ENCODE results near the gene NDUFB1. TPM values are rescaled to one million over a fixed set of nuclear protein-coding genes. Genes with fewer than 3 reads are reported as not detected.
A peak's percentile ranks its signal among the peaks of the same experiment; 100 is the strongest.

The NDUFB1 gene
- 10 to 100 TPM; 48.6 to 53.8 TPM for total RNA-seq
- 18.1 to 62.0 reads per million in 2 donors for total RNA-seq

GRCh38 chr14:92121670-92122350 is at the start of gene NDUFB1, which contains the start of gene CPSF2:
NDUFB1 (minus strand) TSS chr14:92121706; CDS start chr14:92117637, 4,069 bp downstream.
CPSF2 (plus strand) TSS chr14:92121969; CDS start chr14:92130985, 9,016 bp downstream.
- ATAC-seq, result peak; percentile 90
- peaks cover 5% of the 10 kb centered on the region for H3K36me3 Mint-ChIP-seq (ENCODE audit: low read depth)
- H3K4me1 Mint-ChIP-seq, result peaks cover 27% of the 10 kb centered on the region

GRCh38 chr14:92164958-92165357 is 43.5 kb upstream of the NDUFB1 start:
- Mint-ChIP-seq H3K36me3 (ENCODE audit: low read depth) (peaks cover 10% of the 10 kb centered on the region), H3K27me3 (no peaks in the 10 kb centered on the region), H3K4me3 (no peak overlapping the region), H3K4me1 (peaks cover 2% of the 10 kb centered on the region), H3K27ac (no peak overlapping the region)
- DNase-seq, result no peak
- ATAC-seq, result no peak
- no peaks in the 10 kb centered on the region for H3K9me3 ChIP-seq (ENCODE audit: control insufficient read depth, low read length, poor library complexity, severe bottlenecking)

More at GRCh38 chr14:92121670-92122350, at the start of gene NDUFB1, which contains the start of gene CPSF2:
- Mint-ChIP-seq H3K4me3 (peak within 1 kb of the TSS; percentile 98), H3K27ac (peak within 1 kb of the TSS; percentile 99), H3K27me3 (no peaks in the 10 kb centered on the region)
- peak; percentile 71 to 79 (median 72) for DNase-seq
- no peaks in the 10 kb centered on the region for H3K9me3 ChIP-seq (ENCODE audit: control insufficient read depth, low read length, poor library complexity, severe bottlenecking)

GRCh38 chr14:92161521-92161920 is 40.0 kb upstream of the NDUFB1 start:
- no peak overlapping the region for H3K4me3 Mint-ChIP-seq
- no peak for ATAC-seq
- DNase-seq, result no peak
- H3K27ac Mint-ChIP-seq, result no peak overlapping the region
- H3K4me1 Mint-ChIP-seq, result peaks cover 6% of the 10 kb centered on the region
- H3K36me3 Mint-ChIP-seq (ENCODE audit: low read depth), result peaks cover 22% of the 10 kb centered on the region
- H3K9me3 ChIP-seq (ENCODE audit: control insufficient read depth, low read length, poor library complexity, severe bottlenecking), result no peaks in the 10 kb centered on the region
- no peaks in the 10 kb centered on the region for H3K27me3 Mint-ChIP-seq

- peak overlapping the region; percentile 27 for H3K27ac Mint-ChIP-seq
- DNase-seq, result no peak
- ATAC-seq, result no peak
- no peak overlapping the region for H3K4me3 Mint-ChIP-seq
- H3K4me1 Mint-ChIP-seq, result peaks cover 6% of the 10 kb centered on the region
- no peaks in the 10 kb centered on the region for H3K27me3 Mint-ChIP-seq
- peaks cover 22% of the 10 kb centered on the region for H3K36me3 Mint-ChIP-seq (ENCODE audit: low read depth)
- no peaks in the 10 kb centered on the region for H3K9me3 ChIP-seq (ENCODE audit: control insufficient read depth, low read length, poor library complexity, severe bottlenecking)
Measured at GRCh38 chr14:92160619-92161018, 39.1 kb upstream of the NDUFB1 start.

- DNase-seq (no peak), ATAC-seq (no peak)
- Mint-ChIP-seq H3K4me3 (no peak overlapping the region), H3K4me1 (peaks cover 8% of the 10 kb centered on the region), H3K36me3 (ENCODE audit: low read depth) (peaks cover 18% of the 10 kb centered on the region), H3K27me3 (no peaks in the 10 kb centered on the region), H3K27ac (no peak overlapping the region)
- no peaks in the 10 kb centered on the region for H3K9me3 ChIP-seq (ENCODE audit: control insufficient read depth, low read length, poor library complexity, severe bottlenecking)
Measured at GRCh38 chr14:92154283-92154942, 32.9 kb upstream of the NDUFB1 start.

GRCh38 chr14:92153581-92153980 is 32.1 kb upstream of the NDUFB1 start:
- DNase-seq (no peak), ATAC-seq (no peak)
- H3K27ac Mint-ChIP-seq, result peak overlapping the region; percentile 32
- H3K27me3 Mint-ChIP-seq, result no peaks in the 10 kb centered on the region
- H3K4me1 Mint-ChIP-seq, result peaks cover 8% of the 10 kb centered on the region
- H3K36me3 Mint-ChIP-seq (ENCODE audit: low read depth), result peaks cover 15% of the 10 kb centered on the region
- no peaks in the 10 kb centered on the region for H3K9me3 ChIP-seq (ENCODE audit: control insufficient read depth, low read length, poor library complexity, severe bottlenecking)
- no peak overlapping the region for H3K4me3 Mint-ChIP-seq

GRCh38 chr14:92144708-92145107 is 23.2 kb upstream of the NDUFB1 start:
- H3K36me3 Mint-ChIP-seq (ENCODE audit: low read depth), result peaks cover 21% of the 10 kb centered on the region

GRCh38 chr14:92143962-92144361 is 22.5 kb upstream of the NDUFB1 start:
- H3K9me3 ChIP-seq (ENCODE audit: control insufficient read depth, low read length, poor library complexity, severe bottlenecking), result no peaks in the 10 kb centered on the region
- Mint-ChIP-seq H3K27me3 (no peaks in the 10 kb centered on the region), H3K36me3 (ENCODE audit: low read depth) (peaks cover 21% of the 10 kb centered on the region), H3K4me1 (peaks cover 17% of the 10 kb centered on the region), H3K27ac (peak overlapping the region; percentile 81), H3K4me3 (no peak overlapping the region)
- DNase-seq (no peak), ATAC-seq (no peak)

More at GRCh38 chr14:92144708-92145107, 23.2 kb upstream of the NDUFB1 start:
- no peak for DNase-seq
- Mint-ChIP-seq H3K27me3 (no peaks in the 10 kb centered on the region), H3K4me1 (peaks cover 17% of the 10 kb centered on the region), H3K4me3 (no peak overlapping the region), H3K27ac (peak overlapping the region; percentile 81)
- H3K9me3 ChIP-seq (ENCODE audit: control insufficient read depth, low read length, poor library complexity, severe bottlenecking), result no peaks in the 10 kb centered on the region
- ATAC-seq, result no peak

GRCh38 chr14:92143309-92143708 is 21.8 kb upstream of the NDUFB1 start:
- no peak overlapping the region for H3K27ac Mint-ChIP-seq
- ATAC-seq (no peak), DNase-seq (no peak)
- H3K4me1 Mint-ChIP-seq, result peaks cover 17% of the 10 kb centered on the region
- peaks cover 21% of the 10 kb centered on the region for H3K36me3 Mint-ChIP-seq (ENCODE audit: low read depth)
- no peaks in the 10 kb centered on the region for H3K9me3 ChIP-seq (ENCODE audit: control insufficient read depth, low read length, poor library complexity, severe bottlenecking)
- H3K4me3 Mint-ChIP-seq, result no peak overlapping the region
- H3K27me3 Mint-ChIP-seq, result no peaks in the 10 kb centered on the region

- H3K9me3 ChIP-seq (ENCODE audit: control insufficient read depth, low read length, poor library complexity, severe bottlenecking), result no peaks in the 10 kb centered on the region
- no peak for DNase-seq
- Mint-ChIP-seq H3K36me3 (ENCODE audit: low read depth) (peaks cover 3% of the 10 kb centered on the region), H3K4me1 (peaks cover 5% of the 10 kb centered on the region), H3K27me3 (no peaks in the 10 kb centered on the region), H3K27ac (no peak overlapping the region), H3K4me3 (no peak overlapping the region)
- ATAC-seq, result no peak
Measured at GRCh38 chr14:92135269-92135668, 13.8 kb upstream of the NDUFB1 start.

- Mint-ChIP-seq H3K36me3 (ENCODE audit: low read depth) (peaks cover 6% of the 10 kb centered on the region), H3K4me1 (peaks cover 8% of the 10 kb centered on the region), H3K27ac (peak overlapping the region; percentile 41), H3K4me3 (no peak overlapping the region), H3K27me3 (no peaks in the 10 kb centered on the region)
- ATAC-seq, result no peak
- no peaks in the 10 kb centered on the region for H3K9me3 ChIP-seq (ENCODE audit: control insufficient read depth, low read length, poor library complexity, severe bottlenecking)
- no peak for DNase-seq
Measured at GRCh38 chr14:92134456-92134855, 12.9 kb upstream of the NDUFB1 start.

GRCh38 chr14:92122761-92123160 is 1.3 kb upstream of the NDUFB1 start:
- Mint-ChIP-seq H3K4me3 (peak overlapping the region; percentile 98), H3K4me1 (peaks cover 35% of the 10 kb centered on the region), H3K36me3 (ENCODE audit: low read depth) (peaks cover 7% of the 10 kb centered on the region), H3K27me3 (no peaks in the 10 kb centered on the region), H3K27ac (peak overlapping the region; percentile 99)
- ATAC-seq (no peak), DNase-seq (no peak)
- no peaks in the 10 kb centered on the region for H3K9me3 ChIP-seq (ENCODE audit: control insufficient read depth, low read length, poor library complexity, severe bottlenecking)

- no peaks in the 10 kb centered on the region for H3K27me3 Mint-ChIP-seq
- peaks cover 5% of the 10 kb centered on the region for H3K36me3 Mint-ChIP-seq (ENCODE audit: low read depth)
- DNase-seq, result no peak
- ATAC-seq, result no peak
- peaks cover 31% of the 10 kb centered on the region for H3K4me1 Mint-ChIP-seq
- no peaks in the 10 kb centered on the region for H3K9me3 ChIP-seq (ENCODE audit: control insufficient read depth, low read length, poor library complexity, severe bottlenecking)
- peak overlapping the region; percentile 98 for H3K4me3 Mint-ChIP-seq
- H3K27ac Mint-ChIP-seq, result peak overlapping the region; percentile 99
Measured at GRCh38 chr14:92122351-92122677, 808 bp upstream of the NDUFB1 start.

Measured in T-helper 17 cell (primary cell).